BE2C (cell line): ENCODE results near the gene FGF22.

Source experiments
- DNase-seq: peaks from one replicate; pipeline ENCODE4 v3.0.0-alpha.2; 2020
- H3K27me3 ChIP-seq: fragments of 250-450 bp; sonication (Bioruptor Pico); 2 replicates; pipeline ENCODE4 v1.5.1; 2020; ENCODE audit warnings: mild to moderate bottlenecking
- H3K36me3 ChIP-seq: fragments of 250-450 bp; sonication (Bioruptor Pico); 2 replicates; pipeline ENCODE4 v1.5.1; 2020; ENCODE audit warnings: mild to moderate bottlenecking
- H3K4me1 ChIP-seq: fragments of 250-450 bp; sonication (Bioruptor Pico); 2 replicates; pipeline ENCODE4 v1.5.1; 2020
- H3K4me3 ChIP-seq: 2 replicates; pipeline ENCODE4 v1.5.1; 2011; ENCODE audit warnings: low read depth, low read length
- H3K9me3 ChIP-seq: fragments of 250-450 bp; sonication (Bioruptor Pico); 2 replicates; pipeline ENCODE4 v1.5.1; 2020
- TF ChIP-seq, protein P1 (sequence below): IDR thresholded peaks from 2 replicates; pipeline ENCODE4 v1.5.1; 2012; ENCODE audit warnings: mild to moderate bottlenecking, low read depth, low read length

Gene FGF22

DNA sequence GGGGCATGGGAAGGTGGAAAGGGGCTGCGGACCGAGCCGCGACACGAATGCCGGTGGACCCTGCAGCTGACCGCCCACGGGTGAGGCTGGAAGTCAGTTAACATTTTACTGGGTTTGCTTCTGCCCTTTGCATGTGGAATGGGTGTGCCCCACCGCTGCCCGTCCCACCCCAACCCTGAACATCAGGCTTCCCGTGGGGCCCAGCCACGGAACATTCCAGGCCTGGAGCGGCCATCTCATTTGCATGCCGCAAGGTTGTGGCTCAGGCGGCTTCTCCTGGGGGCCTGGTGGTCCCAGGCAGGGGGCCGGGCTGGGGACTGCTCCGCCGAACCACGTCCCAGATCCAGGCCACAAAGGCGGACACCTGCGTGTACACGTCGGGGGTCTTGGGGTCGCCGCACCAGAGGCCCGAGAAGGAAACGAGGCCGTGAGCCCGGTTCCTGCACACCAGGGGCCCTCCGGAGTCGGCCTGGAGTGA, 45.8 kb downstream of the FGF22 start:
- no peak for DNase-seq
- Histone ChIP-seq H3K27me3 (no peaks in the 10 kb centered on the region), H3K9me3 (no peaks in the 10 kb centered on the region; the same call in 1 of the 2 replicates), H3K36me3 (no peaks in the 10 kb centered on the region), H3K4me1 (no peaks in the 10 kb centered on the region), H3K4me3 (no peak overlapping the region)
- TF ChIP-seq, protein P1, sequence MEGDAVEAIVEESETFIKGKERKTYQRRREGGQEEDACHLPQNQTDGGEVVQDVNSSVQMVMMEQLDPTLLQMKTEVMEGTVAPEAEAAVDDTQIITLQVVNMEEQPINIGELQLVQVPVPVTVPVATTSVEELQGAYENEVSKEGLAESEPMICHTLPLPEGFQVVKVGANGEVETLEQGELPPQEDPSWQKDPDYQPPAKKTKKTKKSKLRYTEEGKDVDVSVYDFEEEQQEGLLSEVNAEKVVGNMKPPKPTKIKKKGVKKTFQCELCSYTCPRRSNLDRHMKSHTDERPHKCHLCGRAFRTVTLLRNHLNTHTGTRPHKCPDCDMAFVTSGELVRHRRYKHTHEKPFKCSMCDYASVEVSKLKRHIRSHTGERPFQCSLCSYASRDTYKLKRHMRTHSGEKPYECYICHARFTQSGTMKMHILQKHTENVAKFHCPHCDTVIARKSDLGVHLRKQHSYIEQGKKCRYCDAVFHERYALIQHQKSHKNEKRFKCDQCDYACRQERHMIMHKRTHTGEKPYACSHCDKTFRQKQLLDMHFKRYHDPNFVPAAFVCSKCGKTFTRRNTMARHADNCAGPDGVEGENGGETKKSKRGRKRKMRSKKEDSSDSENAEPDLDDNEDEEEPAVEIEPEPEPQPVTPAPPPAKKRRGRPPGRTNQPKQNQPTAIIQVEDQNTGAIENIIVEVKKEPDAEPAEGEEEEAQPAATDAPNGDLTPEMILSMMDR, result no peak

DNA sequence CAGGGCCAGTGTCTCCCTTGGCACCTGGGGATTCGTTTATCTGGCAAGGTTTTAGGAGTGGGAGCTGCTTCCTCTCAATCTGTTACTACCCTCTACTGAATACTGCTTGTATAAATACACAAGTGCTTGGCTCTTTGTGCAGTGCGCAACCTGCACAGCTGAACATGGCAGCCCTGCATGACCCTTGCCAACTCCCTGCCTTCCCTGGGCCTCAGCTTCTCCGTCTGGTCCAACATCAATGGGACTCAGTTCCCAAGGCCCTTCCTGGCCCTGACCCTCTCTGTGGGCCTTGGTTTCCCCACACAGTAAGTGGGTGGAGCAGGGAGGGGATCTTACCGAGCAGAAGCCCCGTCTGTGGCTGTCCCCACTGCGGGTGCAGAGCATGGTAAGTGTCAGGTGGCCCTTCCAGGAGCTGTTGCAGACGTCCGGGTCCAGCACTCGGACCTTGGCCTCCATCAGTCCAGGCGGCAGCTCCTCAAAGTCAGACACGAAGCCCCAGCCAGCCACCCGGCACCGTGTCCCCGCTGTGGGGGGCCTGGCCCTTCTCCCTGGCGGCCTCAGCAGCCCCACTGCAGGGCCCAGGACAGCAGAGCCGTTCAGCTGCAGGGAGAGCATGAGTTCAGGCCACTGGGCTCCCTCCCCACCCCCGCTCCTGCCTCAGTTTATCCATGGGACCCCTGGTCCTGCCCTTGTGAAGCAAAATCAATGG, 47.1 kb downstream of the FGF22 start:
- H3K4me1 ChIP-seq, result no peaks in the 10 kb centered on the region
- DNase-seq, result no peak
- TF ChIP-seq, protein P1, result no peak
- no peaks in the 10 kb centered on the region for H3K27me3 ChIP-seq
- H3K9me3 ChIP-seq, result no peaks in the 10 kb centered on the region
- H3K4me3 ChIP-seq, result no peak overlapping the region
- no peaks in the 10 kb centered on the region for H3K36me3 ChIP-seq

DNA sequence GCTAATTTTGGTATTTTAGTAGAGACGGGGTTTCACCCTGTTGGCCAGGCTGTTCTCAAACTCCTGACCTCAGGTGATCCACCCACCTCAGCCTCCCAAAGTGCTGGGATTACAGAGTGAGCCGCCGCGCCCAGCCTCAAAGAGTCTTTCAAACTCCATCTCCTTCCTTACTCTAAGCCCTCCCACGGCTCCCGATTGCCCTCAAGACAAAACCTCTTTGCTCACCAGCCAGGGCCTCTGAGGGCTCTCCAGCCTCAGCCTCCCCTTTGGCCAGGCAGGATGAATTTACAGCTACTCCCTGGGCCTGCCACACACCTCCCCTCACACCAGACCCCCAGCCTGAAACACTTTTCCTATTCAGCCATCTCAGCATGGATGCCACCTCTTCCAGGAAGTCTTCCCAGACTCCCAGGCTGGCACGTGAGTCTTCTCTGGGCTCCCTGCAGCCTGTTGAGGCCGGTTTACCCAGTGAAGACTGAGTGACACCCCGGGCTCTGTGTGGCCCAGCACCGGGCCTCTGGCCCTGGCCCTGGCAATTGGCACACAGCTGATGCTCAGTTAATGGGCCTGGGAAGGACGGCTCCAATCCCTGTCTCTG, 48.0 kb downstream of the FGF22 start:
- Histone ChIP-seq H3K27me3 (no peaks in the 10 kb centered on the region), H3K9me3 (no peaks in the 10 kb centered on the region), H3K4me1 (no peaks in the 10 kb centered on the region), H3K36me3 (no peaks in the 10 kb centered on the region), H3K4me3 (no peak overlapping the region)
- DNase-seq, result no peak
- TF ChIP-seq, protein P1, result no peak

DNA sequence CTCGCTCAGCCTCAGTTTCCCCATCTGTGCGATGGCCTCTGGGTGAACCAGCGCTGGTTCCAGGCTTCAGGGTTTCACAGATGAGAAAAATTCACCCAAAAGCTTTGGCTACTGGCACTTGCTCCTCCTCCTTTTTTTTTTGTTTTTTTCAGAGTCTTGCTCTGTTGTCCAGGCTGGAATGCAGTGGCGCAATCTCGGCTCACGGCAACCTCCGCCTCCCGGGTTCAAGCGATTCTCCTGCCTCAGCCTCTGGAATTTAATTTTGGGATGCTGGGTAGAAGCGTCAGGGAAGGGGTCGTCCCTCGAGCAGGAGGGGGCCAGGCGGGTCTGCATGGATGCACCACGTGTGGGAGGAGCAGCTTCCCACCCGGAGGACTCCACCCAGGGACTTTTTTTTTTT, 48.5 kb downstream of the FGF22 start:
- Histone ChIP-seq H3K4me3 (no peak overlapping the region), H3K36me3 (no peaks in the 10 kb centered on the region), H3K4me1 (no peaks in the 10 kb centered on the region), H3K9me3 (no peaks in the 10 kb centered on the region), H3K27me3 (no peaks in the 10 kb centered on the region)
- DNase-seq, result no peak
- TF ChIP-seq, protein P1, result no peak

DNA sequence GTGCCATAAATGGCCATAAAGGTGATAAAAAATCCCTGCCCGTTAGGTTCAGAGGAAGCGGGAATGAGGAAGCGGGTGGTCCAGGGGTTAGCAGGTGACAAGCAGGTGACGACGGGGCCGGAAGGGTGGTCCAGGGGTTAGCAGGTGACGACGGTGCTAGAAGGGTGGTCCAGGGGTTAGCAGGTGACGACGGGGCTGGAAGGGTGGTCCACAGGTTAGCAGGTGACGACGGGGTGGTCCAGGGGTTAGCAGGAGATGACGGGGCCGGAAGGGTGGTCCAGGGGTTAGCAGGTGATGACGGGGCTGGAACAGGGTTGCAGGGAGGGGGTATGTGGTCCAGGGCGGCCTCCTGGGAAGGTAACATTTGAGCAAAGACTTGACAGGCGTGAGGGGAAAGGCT, 49.3 kb downstream of the FGF22 start:
- Histone ChIP-seq H3K4me3 (no peak overlapping the region), H3K9me3 (no peaks in the 10 kb centered on the region), H3K36me3 (no peaks in the 10 kb centered on the region), H3K4me1 (no peaks in the 10 kb centered on the region), H3K27me3 (no peaks in the 10 kb centered on the region)
- TF ChIP-seq, protein P1, result no peak
- DNase-seq, result no peak

DNA sequence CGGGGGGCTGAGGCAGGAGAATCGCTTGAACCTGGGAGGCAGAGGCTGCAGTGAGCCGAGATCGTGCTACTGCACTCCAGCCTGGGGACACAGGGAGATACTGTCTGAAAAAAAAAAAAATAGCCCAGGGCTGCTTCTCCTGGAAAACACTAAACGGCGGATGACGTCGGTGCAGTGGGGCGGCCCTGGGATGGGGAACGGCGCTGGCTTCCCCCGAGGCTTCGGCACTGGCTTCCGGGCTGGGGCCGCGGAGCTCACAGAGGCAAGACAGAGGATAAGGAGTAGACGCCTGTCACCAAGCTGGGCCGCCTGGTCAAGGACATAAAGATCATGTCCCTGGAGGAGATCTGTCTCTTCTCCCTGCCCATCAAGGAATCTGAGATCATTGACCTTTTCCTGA, 50.5 kb downstream of the FGF22 start:
- Histone ChIP-seq H3K27me3 (no peaks in the 10 kb centered on the region), H3K4me1 (no peaks in the 10 kb centered on the region)
- peak; percentile 55 for DNase-seq

More for the DNA sequence above, 50.5 kb downstream of the FGF22 start:
- no peaks in the 10 kb centered on the region for H3K9me3 ChIP-seq
- TF ChIP-seq, protein P1, result no peak
- no peaks in the 10 kb centered on the region for H3K36me3 ChIP-seq
- H3K4me3 ChIP-seq, result no peak overlapping the region
